SK-N-SH treated with all-trans-retinoic acid at 6 μM for 48 hours (cell line): ENCODE results near the gene CCDC159.
"Not testable (repeated sequence)": the region's sequence is repeated elsewhere in the genome, so short reads cannot be mapped to it uniquely, and the experiment has no call there.

Experiments used
- ATAC-seq: fragments of 200-7000 bp; cut with Tn5 transposase; 3 replicates; pipeline ENCODE4 v1.9.1; 2020; ENCODE audit warnings: mild to moderate bottlenecking, moderate library complexity
- ARNTL ChIP-seq: fragments of 450-650 bp; formaldehyde crosslinking; IDR thresholded peaks from 2 replicates; pipeline ENCODE4 v1.5.0; 2020; ENCODE audit warnings: low read depth, mild to moderate bottlenecking, moderate library complexity, borderline replicate concordance
- BACH2 ChIP-seq: fragments of 250-450 bp; sonication (Bioruptor Pico); IDR thresholded peaks from 2 replicates; pipeline ENCODE4 v1.9.0; 2021; ENCODE audit warnings: mild to moderate bottlenecking, borderline replicate concordance
- CSDC2 ChIP-seq: fragments of 250-450 bp; sonication (Bioruptor Pico); IDR thresholded peaks from 2 replicates; pipeline ENCODE4 v1.5.0; 2020; ENCODE audit warnings: mild to moderate bottlenecking, moderate library complexity
- ESRRG ChIP-seq: fragments of 250-450 bp; sonication (Bioruptor Pico); IDR thresholded peaks from 2 replicates; pipeline ENCODE4 v1.6.1; 2021; ENCODE audit warnings: mild to moderate bottlenecking
- GLIS3 ChIP-seq: fragments of 250-450 bp; sonication (Bioruptor Pico); IDR thresholded peaks from 2 replicates; pipeline ENCODE4 v1.5.0; 2020; ENCODE audit warnings: mild to moderate bottlenecking, moderate library complexity
- ISL1 ChIP-seq: fragments of 250-450 bp; sonication (Bioruptor Pico); IDR thresholded peaks from 2 replicates; pipeline ENCODE4 v2.1.2; 2022; ENCODE audit warnings: mild to moderate bottlenecking, moderate library complexity
- OSR1 ChIP-seq: fragments of 250-450 bp; sonication (Bioruptor Pico); IDR thresholded peaks from 2 replicates; pipeline ENCODE4 v1.8.0; 2022; ENCODE audit warnings: moderate library complexity, mild to moderate bottlenecking, inconsistent platforms
- PPARA ChIP-seq: fragments of 250-450 bp; sonication (Bioruptor Pico); IDR thresholded peaks from 2 replicates; pipeline ENCODE4 v1.5.0; 2020; ENCODE audit warnings: mild to moderate bottlenecking, borderline replicate concordance
- RARB ChIP-seq: fragments of 250-450 bp; sonication (Bioruptor Pico); IDR thresholded peaks from 2 replicates; pipeline ENCODE4 v1.8.0; 2021; ENCODE audit warnings: mild to moderate bottlenecking, moderate library complexity
- SNAI2 ChIP-seq: fragments of 250-450 bp; sonication (Bioruptor Pico); IDR thresholded peaks from 2 replicates; pipeline ENCODE4 v1.5.0; 2020; ENCODE audit warnings: mild to moderate bottlenecking, moderate library complexity
- TCF4 ChIP-seq: fragments of 250-450 bp; sonication (Bioruptor Pico); IDR thresholded peaks from 2 replicates; pipeline ENCODE4 v1.8.0; 2021; ENCODE audit warnings: mild to moderate bottlenecking, moderate library complexity, borderline replicate concordance
- TOX ChIP-seq: fragments of 250-450 bp; sonication (Bioruptor Pico); IDR thresholded peaks from 2 replicates; pipeline ENCODE4 v1.8.0; 2021; ENCODE audit warnings: mild to moderate bottlenecking, moderate library complexity, borderline replicate concordance
- ZC3H10 ChIP-seq: fragments of 250-450 bp; sonication (Bioruptor Pico); IDR thresholded peaks from 2 replicates; pipeline ENCODE4 v1.5.1; 2021; ENCODE audit warnings: mild to moderate bottlenecking, moderate library complexity
- ZFP3 ChIP-seq: fragments of 250-450 bp; sonication (Bioruptor Pico); IDR thresholded peaks from 2 replicates; pipeline ENCODE4 v1.5.0; 2020; ENCODE audit warnings: mild to moderate bottlenecking, moderate library complexity
- ZFP30 ChIP-seq: fragments of 450-650 bp; formaldehyde crosslinking; IDR thresholded peaks from 2 replicates; pipeline ENCODE4 v1.5.0; 2022; ENCODE audit warnings: mild to moderate bottlenecking, moderate library complexity
- ZNF565 ChIP-seq: fragments of 450-650 bp; formaldehyde crosslinking; conservative IDR thresholded peaks from 2 replicates; pipeline ENCODE4 v1.5.0; 2020; ENCODE audit warnings: low read depth, mild to moderate bottlenecking, moderate library complexity
- ZNF70 ChIP-seq: fragments of 450-650 bp; formaldehyde crosslinking; IDR thresholded peaks from 2 replicates; pipeline ENCODE4 v1.5.0; 2020; ENCODE audit warnings: mild to moderate bottlenecking, moderate library complexity
- ZNF8 ChIP-seq: fragments of 450-650 bp; formaldehyde crosslinking; IDR thresholded peaks from 2 replicates; pipeline ENCODE4 v1.5.0; 2020; ENCODE audit warnings: mild to moderate bottlenecking, moderate library complexity
- TF ChIP-seq, protein P1 (sequence below): fragments of 250-450 bp; sonication (Bioruptor Pico); IDR thresholded peaks from 2 replicates; pipeline ENCODE4 v1.5.1; 2020; ENCODE audit warnings: low read depth, mild to moderate bottlenecking, moderate library complexity
- TF ChIP-seq, protein P2 (sequence below): fragments of 250-450 bp; sonication (Bioruptor Pico); IDR thresholded peaks from 2 replicates; pipeline ENCODE4 v1.8.0; 2021; ENCODE audit warnings: low read depth, mild to moderate bottlenecking, moderate library complexity, borderline replicate concordance
- TF ChIP-seq, protein P3 (sequence below): fragments of 250-450 bp; sonication (Bioruptor Pico); IDR thresholded peaks from 2 replicates; pipeline ENCODE4 v1.5.0; 2020; ENCODE audit warnings: mild to moderate bottlenecking, moderate library complexity
- TF ChIP-seq, protein P4 (sequence below): fragments of 250-450 bp; sonication (Bioruptor Pico); IDR thresholded peaks from 2 replicates; pipeline ENCODE4 v1.8.0; 2020; ENCODE audit warnings: mild to moderate bottlenecking, moderate library complexity, borderline replicate concordance

The CCDC159 gene

DNA sequence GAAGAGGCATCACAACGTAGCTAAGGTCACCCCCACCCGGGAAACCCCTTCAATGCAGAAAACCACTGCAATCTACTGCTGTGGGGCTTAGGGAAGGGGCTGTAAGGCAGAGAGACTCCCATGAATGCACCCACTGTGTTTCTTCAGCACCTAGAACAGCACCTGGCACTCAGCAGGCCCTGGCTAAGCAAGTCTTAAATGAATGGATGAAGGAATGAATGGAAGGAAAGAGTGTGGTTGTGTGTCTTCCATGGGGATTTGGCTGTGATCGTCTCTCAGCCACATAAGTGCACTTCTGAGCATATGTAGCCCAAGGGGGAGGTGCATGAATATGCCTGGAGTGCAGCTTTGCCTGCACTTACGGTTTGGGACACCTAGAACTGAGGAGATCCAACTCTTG is 2.9 kb downstream of the CCDC159 start:
- TF ChIP-seq ZC3H10 (CRISPR knock-in tag) (no peak), PPARA (CRISPR knock-in tag) (no peak), ESRRG (no peak), TCF4 (CRISPR knock-in tag) (no peak), GLIS3 (CRISPR knock-in tag) (no peak), ZNF8 (CRISPR knock-in tag) (no peak), ZNF70 (CRISPR knock-in tag) (no peak), ISL1 (no peak), OSR1 (no peak), ZNF565 (no peak), SNAI2 (CRISPR knock-in tag) (no peak), RARB (CRISPR knock-in tag) (no peak), ZFP3 (CRISPR knock-in tag) (no peak)
- TF ChIP-seq, protein P1, sequence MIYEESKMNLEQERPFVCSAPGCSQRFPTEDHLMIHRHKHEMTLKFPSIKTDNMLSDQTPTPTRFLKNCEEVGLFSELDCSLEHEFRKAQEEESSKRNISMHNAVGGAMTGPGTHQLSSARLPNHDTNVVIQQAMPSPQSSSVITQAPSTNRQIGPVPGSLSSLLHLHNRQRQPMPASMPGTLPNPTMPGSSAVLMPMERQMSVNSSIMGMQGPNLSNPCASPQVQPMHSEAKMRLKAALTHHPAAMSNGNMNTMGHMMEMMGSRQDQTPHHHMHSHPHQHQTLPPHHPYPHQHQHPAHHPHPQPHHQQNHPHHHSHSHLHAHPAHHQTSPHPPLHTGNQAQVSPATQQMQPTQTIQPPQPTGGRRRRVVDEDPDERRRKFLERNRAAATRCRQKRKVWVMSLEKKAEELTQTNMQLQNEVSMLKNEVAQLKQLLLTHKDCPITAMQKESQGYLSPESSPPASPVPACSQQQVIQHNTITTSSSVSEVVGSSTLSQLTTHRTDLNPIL: no peak
- TF ChIP-seq, protein P2, sequence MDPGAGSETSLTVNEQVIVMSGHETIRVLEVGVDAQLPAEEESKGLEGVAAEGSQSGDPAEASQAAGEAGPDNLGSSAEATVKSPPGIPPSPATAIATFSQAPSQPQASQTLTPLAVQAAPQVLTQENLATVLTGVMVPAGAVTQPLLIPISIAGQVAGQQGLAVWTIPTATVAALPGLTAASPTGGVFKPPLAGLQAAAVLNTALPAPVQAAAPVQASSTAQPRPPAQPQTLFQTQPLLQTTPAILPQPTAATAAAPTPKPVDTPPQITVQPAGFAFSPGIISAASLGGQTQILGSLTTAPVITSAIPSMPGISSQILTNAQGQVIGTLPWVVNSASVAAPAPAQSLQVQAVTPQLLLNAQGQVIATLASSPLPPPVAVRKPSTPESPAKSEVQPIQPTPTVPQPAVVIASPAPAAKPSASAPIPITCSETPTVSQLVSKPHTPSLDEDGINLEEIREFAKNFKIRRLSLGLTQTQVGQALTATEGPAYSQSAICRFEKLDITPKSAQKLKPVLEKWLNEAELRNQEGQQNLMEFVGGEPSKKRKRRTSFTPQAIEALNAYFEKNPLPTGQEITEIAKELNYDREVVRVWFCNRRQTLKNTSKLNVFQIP (CRISPR knock-in tag): no peak
- TF ChIP-seq, protein P3, sequence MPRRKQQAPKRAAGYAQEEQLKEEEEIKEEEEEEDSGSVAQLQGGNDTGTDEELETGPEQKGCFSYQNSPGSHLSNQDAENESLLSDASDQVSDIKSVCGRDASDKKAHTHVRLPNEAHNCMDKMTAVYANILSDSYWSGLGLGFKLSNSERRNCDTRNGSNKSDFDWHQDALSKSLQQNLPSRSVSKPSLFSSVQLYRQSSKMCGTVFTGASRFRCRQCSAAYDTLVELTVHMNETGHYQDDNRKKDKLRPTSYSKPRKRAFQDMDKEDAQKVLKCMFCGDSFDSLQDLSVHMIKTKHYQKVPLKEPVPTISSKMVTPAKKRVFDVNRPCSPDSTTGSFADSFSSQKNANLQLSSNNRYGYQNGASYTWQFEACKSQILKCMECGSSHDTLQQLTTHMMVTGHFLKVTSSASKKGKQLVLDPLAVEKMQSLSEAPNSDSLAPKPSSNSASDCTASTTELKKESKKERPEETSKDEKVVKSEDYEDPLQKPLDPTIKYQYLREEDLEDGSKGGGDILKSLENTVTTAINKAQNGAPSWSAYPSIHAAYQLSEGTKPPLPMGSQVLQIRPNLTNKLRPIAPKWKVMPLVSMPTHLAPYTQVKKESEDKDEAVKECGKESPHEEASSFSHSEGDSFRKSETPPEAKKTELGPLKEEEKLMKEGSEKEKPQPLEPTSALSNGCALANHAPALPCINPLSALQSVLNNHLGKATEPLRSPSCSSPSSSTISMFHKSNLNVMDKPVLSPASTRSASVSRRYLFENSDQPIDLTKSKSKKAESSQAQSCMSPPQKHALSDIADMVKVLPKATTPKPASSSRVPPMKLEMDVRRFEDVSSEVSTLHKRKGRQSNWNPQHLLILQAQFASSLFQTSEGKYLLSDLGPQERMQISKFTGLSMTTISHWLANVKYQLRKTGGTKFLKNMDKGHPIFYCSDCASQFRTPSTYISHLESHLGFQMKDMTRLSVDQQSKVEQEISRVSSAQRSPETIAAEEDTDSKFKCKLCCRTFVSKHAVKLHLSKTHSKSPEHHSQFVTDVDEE (CRISPR knock-in tag): no peak
- no peak for ATAC-seq

DNA sequence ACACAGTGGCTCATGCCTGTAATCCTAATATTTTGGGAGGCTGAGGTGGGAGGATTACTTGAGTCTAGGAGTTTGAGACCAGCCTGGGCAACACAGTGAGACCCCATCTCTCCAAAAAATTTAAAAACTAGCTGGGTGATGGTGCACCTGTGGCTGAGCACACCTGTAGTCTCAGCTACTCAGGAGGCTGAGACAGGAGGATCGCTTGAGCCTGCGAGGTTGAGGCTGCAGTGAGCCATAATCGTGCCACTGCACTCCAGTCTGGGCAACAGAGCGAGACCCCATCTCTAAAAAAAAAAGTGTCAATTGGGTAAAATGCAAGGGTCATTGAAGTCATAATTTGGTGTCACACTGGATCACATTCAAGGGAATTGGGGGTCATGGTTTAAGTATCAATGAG is 7.8 kb downstream of the CCDC159 start:
- not testable (repeated sequence) for ATAC-seq

DNA sequence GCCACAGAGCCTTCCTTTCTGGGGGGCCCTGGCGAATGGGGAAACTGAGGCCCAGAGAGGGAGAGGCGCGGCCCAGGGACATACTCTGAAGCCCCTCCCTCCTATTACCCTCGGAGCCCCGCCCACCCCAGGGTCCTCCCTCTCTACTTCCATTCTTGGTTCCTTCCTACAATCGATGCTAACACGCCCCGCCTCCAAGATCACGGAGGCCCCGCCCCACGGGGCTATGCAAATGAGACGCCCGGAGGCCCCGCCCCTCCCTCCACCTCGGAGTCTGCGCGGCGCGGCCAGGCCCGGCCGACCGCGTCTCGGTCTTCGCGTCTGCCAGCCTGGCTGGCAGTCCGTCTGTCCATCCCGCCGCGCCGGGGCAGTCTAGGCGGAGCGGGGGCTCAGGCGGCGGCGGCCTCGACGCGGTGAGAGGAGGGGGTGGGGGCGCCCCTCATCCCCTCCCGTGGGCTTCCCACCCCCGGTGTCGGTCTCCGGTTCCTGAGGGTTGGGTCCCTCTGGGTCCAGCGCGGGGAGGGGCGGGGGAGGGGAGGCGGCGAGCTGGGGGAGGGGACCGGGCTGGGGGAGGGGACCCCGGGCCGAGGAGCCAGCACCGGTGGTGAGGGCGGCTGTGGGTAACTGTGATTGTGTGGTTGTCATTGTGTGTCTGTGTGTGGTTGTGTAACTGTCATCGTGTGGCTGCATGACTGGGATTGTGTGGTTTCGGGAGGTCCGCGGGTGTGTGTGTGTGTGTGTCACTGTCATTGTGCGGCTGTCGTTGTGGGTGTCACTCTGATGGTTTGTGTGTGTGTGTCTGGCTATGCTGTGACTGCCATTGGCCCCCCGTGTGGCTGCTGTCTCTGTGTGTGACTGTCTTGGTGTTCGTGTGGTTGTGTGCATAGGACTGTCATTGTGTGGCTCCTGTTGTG is 9.1 kb downstream of the CCDC159 start, which contains the start of gene PLPPR2:
TSS of gene PLPPR2 (plus strand) at position 273 of the 914 bp plus-strand sequence. CDS start 2,242 bp downstream, outside the sequence.
- peak; percentile 57; the same call in 1 of the 2 replicates for TF ChIP-seq ZNF70 (CRISPR knock-in tag)
- TF ChIP-seq, protein P3 (CRISPR knock-in tag): no peak
- ATAC-seq: peak; percentile 99

DNA sequence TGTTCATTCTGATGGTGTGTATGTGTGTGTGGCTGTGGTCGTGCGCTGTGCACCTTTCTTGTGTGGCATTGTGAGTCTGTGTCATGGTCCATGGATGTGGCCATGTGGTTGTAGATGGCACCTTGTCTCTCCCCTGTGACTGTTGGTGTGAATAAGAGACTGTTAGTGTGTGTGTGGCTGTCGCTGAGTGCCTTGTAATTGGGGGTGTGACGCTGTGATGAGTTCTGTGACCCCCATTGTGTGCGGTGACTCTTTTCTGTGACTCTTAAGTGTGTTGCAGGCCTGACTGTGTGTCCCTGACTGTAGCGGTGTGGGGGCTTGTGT is 9.7 kb downstream of the CCDC159 start:
- ATAC-seq: no peak
- TF ChIP-seq ARNTL (CRISPR knock-in tag) (no peak), TOX (CRISPR knock-in tag) (no peak), ESRRG (no peak), RARB (CRISPR knock-in tag) (no peak), ZC3H10 (CRISPR knock-in tag) (no peak), BACH2 (CRISPR knock-in tag) (no peak), ZFP30 (CRISPR knock-in tag) (no peak), CSDC2 (CRISPR knock-in tag) (no peak), PPARA (CRISPR knock-in tag) (no peak)
- TF ChIP-seq, protein P2 (CRISPR knock-in tag): no peak
- TF ChIP-seq, protein P4, sequence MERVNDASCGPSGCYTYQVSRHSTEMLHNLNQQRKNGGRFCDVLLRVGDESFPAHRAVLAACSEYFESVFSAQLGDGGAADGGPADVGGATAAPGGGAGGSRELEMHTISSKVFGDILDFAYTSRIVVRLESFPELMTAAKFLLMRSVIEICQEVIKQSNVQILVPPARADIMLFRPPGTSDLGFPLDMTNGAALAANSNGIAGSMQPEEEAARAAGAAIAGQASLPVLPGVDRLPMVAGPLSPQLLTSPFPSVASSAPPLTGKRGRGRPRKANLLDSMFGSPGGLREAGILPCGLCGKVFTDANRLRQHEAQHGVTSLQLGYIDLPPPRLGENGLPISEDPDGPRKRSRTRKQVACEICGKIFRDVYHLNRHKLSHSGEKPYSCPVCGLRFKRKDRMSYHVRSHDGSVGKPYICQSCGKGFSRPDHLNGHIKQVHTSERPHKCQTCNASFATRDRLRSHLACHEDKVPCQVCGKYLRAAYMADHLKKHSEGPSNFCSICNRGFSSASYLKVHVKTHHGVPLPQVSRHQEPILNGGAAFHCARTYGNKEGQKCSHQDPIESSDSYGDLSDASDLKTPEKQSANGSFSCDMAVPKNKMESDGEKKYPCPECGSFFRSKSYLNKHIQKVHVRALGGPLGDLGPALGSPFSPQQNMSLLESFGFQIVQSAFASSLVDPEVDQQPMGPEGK: no peak
